Measurements from ENCODE around the gene PRDM16.

GRCh38 chr1:3215198-3216014, 146.4 kb downstream of the PRDM16 start:
- no peak for TF ChIP-seq CTCF (IDR thresholded peaks at IDR 0.05)
- no peak for TF ChIP-seq POLR2A (IDR thresholded peaks at IDR 0.05)

Measured in testis (tissue), 2 donors.